OCI-LY1 (cell line): ENCODE data around the gene HUS1B.

Experiments used
- H2AFZ ChIP-seq: fragments of 200-600 bp; sonication (generic), shearing (Covaris generic); 2 replicates; pipeline ENCODE4 v1.6.0; 2014; ENCODE audit warnings: antibody characterized with exemption, mild to moderate bottlenecking, low read length
- H3F3A ChIP-seq: fragments of 200-600 bp; sonication (generic), shearing (Covaris generic); 2 replicates; pipeline ENCODE4 v1.6.0; 2014; ENCODE audit warnings: mild to moderate bottlenecking, antibody characterized with exemption, low read length, moderate library complexity; ENCODE audit not compliant: insufficient read depth
- H3K27ac ChIP-seq: fragments of 200-600 bp; sonication (generic); 2 replicates; pipeline ENCODE4 v1.5.1; 2014; ENCODE audit warnings: low read length, mixed run types, mild to moderate bottlenecking, low read depth; ENCODE audit not compliant: poor library complexity, severe bottlenecking
- H3K27me3 ChIP-seq: fragments of 200-600 bp; sonication (generic); 2 replicates; pipeline ENCODE4 v1.6.0; 2014; ENCODE audit warnings: antibody characterized with exemption, mild to moderate bottlenecking, low read length, moderate library complexity; ENCODE audit not compliant: insufficient read depth
- H3K36me3 ChIP-seq: fragments of 200-600 bp; sonication (generic); 2 replicates; pipeline ENCODE4 v1.6.1; 2014; ENCODE audit warnings: mild to moderate bottlenecking, antibody characterized with exemption, low read length, moderate library complexity, mixed read lengths; ENCODE audit not compliant: insufficient read depth
- H3K4me1 ChIP-seq: fragments of 200-600 bp; sonication (generic); 2 replicates; pipeline ENCODE4 v1.5.1; 2014; ENCODE audit warnings: mild to moderate bottlenecking, low read length, moderate library complexity; ENCODE audit not compliant: insufficient read depth, severe bottlenecking
- H3K4me2 ChIP-seq: fragments of 200-600 bp; sonication (generic), shearing (Covaris generic); 2 replicates; pipeline ENCODE4 v1.6.1; 2014; ENCODE audit warnings: low read length
- H3K4me3 ChIP-seq: fragments of 200-600 bp; sonication (generic); 2 replicates; pipeline ENCODE4 v1.5.1; 2014; ENCODE audit warnings: low read length, low read depth, mild to moderate bottlenecking, mixed read lengths; ENCODE audit not compliant: poor library complexity, severe bottlenecking
- H3K79me2 ChIP-seq: fragments of 200-600 bp; shearing (Covaris generic); 2 replicates; pipeline ENCODE4 v1.6.1; 2016; ENCODE audit warnings: mixed run types, low read length, mixed read lengths; ENCODE audit not compliant: insufficient read depth
- H3K9ac ChIP-seq: fragments of 200-600 bp; sonication (generic), shearing (Covaris generic); 2 replicates; pipeline ENCODE4 v1.6.1; 2014; ENCODE audit warnings: mild to moderate bottlenecking, low read length, mixed read lengths
- H3K9me2 ChIP-seq: fragments of 200-600 bp; sonication (generic), shearing (Covaris generic); 2 replicates; pipeline ENCODE4 v1.6.1; 2014; ENCODE audit warnings: low read depth, mild to moderate bottlenecking, low read length, mixed read lengths
- H3K9me3 ChIP-seq: fragments of 200-600 bp; shearing (Covaris generic); 2 replicates; pipeline ENCODE4 v1.6.1; 2014; ENCODE audit warnings: low read length, mixed read lengths
- H4K20me1 ChIP-seq: fragments of 200-600 bp; sonication (generic), shearing (Covaris generic); 2 replicates; pipeline ENCODE4 v1.6.0; 2016; ENCODE audit warnings: mild to moderate bottlenecking, low read length; ENCODE audit not compliant: insufficient read depth
- EZH2 ChIP-seq: fragments of 200-600 bp; sonication (generic), shearing (Covaris generic); IDR thresholded peaks from 2 replicates; pipeline ENCODE4 v1.8.0; 2017; ENCODE audit warnings: borderline replicate concordance, mixed run types, mild to moderate bottlenecking, antibody characterized with exemption, low read length, moderate library complexity, mixed read lengths
- TF ChIP-seq, protein P1 (sequence below): fragments of 200-600 bp; sonication (generic), shearing (Covaris generic); IDR thresholded peaks from 2 replicates; pipeline ENCODE4 v1.5.1; 2017; ENCODE audit warnings: mild to moderate bottlenecking, antibody characterized with exemption, low read length, moderate library complexity, mixed read lengths

The HUS1B gene

DNA sequence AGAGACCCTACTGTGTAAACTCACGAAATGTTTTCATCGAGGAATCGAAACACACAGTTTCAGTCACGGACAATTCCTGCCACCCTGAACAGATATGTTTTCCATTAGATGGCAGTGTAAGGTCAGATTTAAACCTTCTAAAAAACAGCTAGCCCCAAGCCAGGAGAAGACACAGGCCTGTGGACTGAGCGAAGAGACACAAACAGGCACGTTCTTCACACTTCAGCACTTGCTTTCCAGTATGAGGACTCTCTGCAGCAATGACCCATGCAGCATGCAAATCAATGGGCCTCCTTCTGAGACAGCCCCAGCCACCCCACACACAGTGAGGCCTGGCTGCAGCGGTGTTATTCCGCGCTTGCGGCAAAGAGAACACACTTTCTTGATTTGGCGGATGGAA lies 31.9 kb downstream of the HUS1B start:
- Histone ChIP-seq H3K9me2 (no peaks in the 10 kb centered on the region), H3K4me1 (peaks cover 11% of the 10 kb centered on the region), H3K4me3 (no peak overlapping the region), H3K79me2 (no peaks in the 10 kb centered on the region), H3F3A (no peaks in the 10 kb centered on the region), H3K36me3 (no peaks in the 10 kb centered on the region), H3K9me3 (no peaks in the 10 kb centered on the region), H2AFZ (no peak overlapping the region), H3K27me3 (no peaks in the 10 kb centered on the region), H3K9ac (no peak overlapping the region), H4K20me1 (no peaks in the 10 kb centered on the region), H3K27ac (no peak overlapping the region), H3K4me2 (no peak overlapping the region)
- TF ChIP-seq, protein P1, sequence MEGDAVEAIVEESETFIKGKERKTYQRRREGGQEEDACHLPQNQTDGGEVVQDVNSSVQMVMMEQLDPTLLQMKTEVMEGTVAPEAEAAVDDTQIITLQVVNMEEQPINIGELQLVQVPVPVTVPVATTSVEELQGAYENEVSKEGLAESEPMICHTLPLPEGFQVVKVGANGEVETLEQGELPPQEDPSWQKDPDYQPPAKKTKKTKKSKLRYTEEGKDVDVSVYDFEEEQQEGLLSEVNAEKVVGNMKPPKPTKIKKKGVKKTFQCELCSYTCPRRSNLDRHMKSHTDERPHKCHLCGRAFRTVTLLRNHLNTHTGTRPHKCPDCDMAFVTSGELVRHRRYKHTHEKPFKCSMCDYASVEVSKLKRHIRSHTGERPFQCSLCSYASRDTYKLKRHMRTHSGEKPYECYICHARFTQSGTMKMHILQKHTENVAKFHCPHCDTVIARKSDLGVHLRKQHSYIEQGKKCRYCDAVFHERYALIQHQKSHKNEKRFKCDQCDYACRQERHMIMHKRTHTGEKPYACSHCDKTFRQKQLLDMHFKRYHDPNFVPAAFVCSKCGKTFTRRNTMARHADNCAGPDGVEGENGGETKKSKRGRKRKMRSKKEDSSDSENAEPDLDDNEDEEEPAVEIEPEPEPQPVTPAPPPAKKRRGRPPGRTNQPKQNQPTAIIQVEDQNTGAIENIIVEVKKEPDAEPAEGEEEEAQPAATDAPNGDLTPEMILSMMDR = no peak
- TF ChIP-seq EZH2 = no peak

DNA sequence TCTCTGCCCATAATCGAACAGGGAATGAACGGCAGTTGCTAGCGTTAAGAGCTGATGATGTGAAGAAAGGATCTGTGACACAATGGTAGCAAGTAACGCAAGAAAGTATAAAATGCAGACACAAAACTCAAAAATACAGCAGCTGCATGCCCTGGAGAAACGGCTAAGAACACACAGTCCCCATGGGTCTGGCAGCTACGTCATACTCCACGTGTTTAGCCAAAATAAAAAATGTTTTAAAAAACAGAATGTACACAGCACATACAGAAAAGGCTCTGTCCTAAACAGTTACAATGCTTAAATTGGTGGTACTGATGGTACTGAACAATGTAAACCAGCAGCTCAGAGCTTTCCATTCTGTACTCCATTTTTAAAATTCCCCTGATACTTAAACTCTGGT lies 34.4 kb downstream of the HUS1B start:
- Histone ChIP-seq H3K9ac (no peak overlapping the region), H3K27ac (no peak overlapping the region), H3K9me3 (no peaks in the 10 kb centered on the region), H3K4me1 (peaks cover 5% of the 10 kb centered on the region), H4K20me1 (no peaks in the 10 kb centered on the region), H3K9me2 (no peaks in the 10 kb centered on the region), H3K36me3 (peaks cover 1% of the 10 kb centered on the region; the same call in 1 of the 2 replicates), H3K27me3 (no peaks in the 10 kb centered on the region), H3F3A (no peaks in the 10 kb centered on the region), H3K4me2 (no peak overlapping the region), H3K79me2 (no peaks in the 10 kb centered on the region), H2AFZ (no peak overlapping the region), H3K4me3 (no peak overlapping the region)
- TF ChIP-seq EZH2 = no peak
- TF ChIP-seq, protein P1 = no peak

DNA sequence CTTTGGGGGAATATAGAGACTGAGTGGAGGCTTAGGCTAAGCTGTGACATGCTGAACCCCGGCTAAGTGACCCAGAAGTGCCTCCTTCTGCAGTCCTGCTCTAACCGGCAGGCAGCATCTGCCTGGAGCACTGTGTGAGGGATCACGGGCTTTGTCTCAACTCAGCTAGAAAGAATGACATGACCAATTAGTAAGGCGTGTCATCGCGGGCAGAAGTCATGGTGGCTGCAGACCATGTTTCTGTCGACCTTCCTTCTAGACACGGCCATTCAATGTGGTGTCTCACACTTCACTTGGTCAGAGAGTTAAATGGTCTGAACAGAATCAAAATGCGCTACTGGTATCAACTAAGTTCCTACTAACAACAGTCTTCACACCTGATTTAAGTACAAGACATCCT lies 35.0 kb downstream of the HUS1B start:
- Histone ChIP-seq H3K9ac (no peak overlapping the region), H4K20me1 (no peaks in the 10 kb centered on the region), H3K27ac (no peak overlapping the region), H3K4me2 (no peak overlapping the region), H3K4me3 (no peak overlapping the region), H3F3A (no peaks in the 10 kb centered on the region), H3K9me3 (no peaks in the 10 kb centered on the region), H3K4me1 (peaks cover 5% of the 10 kb centered on the region), H2AFZ (no peak overlapping the region), H3K27me3 (no peaks in the 10 kb centered on the region), H3K79me2 (no peaks in the 10 kb centered on the region), H3K9me2 (no peaks in the 10 kb centered on the region), H3K36me3 (peaks cover 6% of the 10 kb centered on the region; the same call in 1 of the 2 replicates)
- TF ChIP-seq, protein P1 = no peak
- TF ChIP-seq EZH2 = no peak
